ENCODE measurements around the gene SLC30A7.

SLC30A7 gene

DNA sequence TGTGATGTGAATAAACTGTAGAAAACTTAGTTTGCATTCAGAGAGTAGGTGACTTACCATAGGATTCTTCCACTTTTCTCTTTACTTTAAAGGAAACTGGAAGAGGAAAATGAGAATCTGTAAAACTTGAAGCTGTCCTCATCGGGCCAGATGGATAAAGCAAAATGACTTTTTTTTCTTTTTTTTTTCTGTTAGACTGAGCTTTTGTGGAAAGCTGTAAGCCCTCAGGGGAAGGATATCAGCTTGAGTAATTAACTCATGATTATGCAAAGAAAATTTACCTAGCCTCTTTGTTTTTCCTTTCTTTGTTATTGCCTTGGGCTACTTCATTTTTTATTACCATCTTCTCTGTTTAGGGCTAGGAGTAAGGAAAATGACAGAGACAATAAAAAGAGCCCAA, 76.3 kb downstream of the SLC30A7 start:
- DNase-seq (ENCODE audit: low spot score): no peak

DNA sequence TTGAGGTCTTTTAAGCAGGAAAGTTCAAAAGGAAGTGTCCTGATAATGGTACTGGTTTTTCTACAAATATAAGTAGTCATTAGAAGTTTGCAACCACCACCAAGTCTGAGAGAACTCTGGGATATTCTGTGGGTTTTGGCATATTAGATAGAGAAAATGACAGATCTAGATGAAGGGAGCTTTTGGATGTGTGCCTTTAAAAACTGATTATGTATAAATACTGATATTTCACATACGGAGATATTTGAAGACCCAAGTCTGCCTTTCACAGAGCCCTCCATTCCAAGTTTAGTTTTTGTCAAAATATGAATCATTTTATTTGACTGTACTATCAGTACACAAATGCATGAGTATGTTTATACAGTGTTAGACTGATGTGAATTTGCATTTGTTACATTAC, 81.0 kb downstream of the SLC30A7 start:
- no peak for DNase-seq (ENCODE audit: low spot score)

DNA sequence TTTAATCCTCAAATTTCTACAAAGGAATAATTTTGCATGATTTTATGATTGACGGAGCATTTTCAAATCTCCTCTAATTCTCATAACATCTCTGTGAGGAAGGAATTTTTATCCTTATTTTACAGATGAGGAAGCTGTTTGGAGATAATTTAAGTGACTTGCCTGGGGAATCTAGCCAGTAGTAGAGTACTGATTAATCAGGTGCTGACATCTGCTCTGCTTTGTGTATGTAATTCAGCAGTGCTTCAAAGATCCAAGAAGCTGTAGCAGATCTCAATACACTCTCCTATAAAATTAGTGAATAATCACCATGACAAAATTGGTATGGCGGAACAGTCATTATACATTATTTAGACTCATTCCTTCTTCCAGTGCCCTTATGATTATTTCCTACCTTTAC, 83.7 kb downstream of the SLC30A7 start:
- DNase-seq (ENCODE audit: low spot score): no peak

GRCh38 chr1:100982793-100983192, 86.9 kb downstream of the SLC30A7 start:
- DNase-seq (ENCODE audit: low spot score): no peak

DNA sequence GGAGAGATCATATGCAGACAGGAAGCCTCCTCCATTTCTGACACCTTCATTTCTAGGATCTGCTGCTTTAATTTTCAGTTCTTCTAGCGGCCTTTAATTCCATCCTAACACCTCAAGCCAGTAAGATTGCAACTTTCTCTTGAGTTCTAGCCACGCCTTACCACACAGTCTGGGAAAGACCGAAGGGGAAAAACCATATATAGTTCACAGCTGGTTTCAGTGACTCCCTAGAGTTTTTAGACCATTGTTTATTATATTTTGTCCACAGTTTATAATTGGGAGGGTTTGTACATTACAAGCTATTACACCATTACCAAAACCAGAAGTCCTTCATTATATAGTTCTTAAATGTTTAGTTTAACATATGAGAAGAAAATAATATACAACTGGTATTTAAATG, 92.2 kb downstream of the SLC30A7 start:
- DNase-seq (ENCODE audit: low spot score): no peak

DNA sequence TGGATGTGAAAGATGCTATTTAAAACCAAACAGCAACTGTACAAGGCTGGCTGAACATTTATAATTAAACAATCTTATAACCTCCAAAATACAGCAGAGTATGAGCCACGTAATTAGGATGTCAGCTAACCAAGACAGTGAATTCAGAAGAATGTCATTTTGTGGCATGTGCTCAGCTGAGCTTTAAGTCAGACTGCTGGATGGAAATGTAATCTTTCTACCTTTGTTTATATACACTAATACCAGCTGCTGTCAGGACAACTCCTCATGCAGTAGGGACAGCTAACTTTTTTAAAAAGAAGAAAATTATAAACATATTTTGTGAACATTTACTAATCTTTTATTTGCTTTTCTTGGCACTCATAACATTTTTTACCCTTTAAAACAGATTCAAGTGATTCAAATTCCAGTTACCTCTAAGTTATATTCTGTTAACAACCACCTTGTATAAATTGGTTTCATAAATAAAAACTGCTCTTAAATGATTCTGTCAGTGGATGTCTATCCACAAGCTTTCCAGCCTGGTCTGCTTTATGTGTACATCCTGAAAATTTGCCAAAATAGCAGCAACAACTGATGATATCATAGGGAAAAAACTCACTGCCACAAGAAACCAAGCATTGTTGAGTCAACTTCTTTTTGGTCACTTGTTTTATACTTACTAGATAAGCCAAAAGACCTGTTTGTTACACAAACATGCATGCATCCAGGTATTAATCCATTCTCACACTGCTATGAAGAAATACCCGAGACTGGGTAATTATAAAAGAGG, 93.6 kb downstream of the SLC30A7 start:
- DNase-seq (ENCODE audit: low spot score): no peak

GRCh38 chr1:100995198-100995988, 99.5 kb downstream of the SLC30A7 start:
- no peak for DNase-seq (ENCODE audit: low spot score)

- DNase-seq (ENCODE audit: low spot score): no peak
Observed at GRCh38 chr1:100998426-100998825, 102.5 kb downstream of the SLC30A7 start.

GRCh38 chr1:101000131-101000873, 104.4 kb downstream of the SLC30A7 start:
- no peak for DNase-seq (ENCODE audit: low spot score)

- no peak for DNase-seq (ENCODE audit: low spot score)
Observed at GRCh38 chr1:101002551-101002950, 106.7 kb downstream of the SLC30A7 start.

DNA sequence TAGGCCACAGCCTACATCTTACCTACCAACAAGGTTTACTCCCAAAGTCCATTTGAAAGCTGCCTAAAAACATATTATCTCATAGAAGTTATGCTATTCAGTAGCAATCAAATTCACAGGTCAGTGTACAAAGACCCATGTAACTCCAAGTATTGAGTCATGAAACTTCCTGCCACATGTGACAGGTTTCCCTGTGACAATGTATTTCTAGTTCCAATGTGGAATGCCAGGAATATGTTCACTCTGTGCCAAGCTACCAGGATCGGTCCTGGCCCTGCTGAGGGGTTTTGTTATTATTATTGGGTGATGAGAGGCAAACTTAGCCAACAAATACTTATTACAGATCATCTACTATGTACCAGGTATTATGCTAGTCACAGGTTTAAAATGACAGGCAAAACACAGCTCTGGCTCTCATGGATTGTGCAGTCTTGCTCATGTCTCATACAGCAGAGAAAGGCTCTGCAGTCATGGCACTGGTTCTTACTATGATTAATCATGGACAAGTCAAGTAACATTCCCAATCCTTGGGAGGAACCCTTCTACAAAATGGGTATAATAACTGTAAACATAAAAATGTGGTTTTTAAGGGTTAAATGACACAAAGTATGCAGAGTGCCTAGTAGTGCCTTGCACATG, 107.2 kb downstream of the SLC30A7 start:
- no peak for DNase-seq (ENCODE audit: low spot score)

DNA sequence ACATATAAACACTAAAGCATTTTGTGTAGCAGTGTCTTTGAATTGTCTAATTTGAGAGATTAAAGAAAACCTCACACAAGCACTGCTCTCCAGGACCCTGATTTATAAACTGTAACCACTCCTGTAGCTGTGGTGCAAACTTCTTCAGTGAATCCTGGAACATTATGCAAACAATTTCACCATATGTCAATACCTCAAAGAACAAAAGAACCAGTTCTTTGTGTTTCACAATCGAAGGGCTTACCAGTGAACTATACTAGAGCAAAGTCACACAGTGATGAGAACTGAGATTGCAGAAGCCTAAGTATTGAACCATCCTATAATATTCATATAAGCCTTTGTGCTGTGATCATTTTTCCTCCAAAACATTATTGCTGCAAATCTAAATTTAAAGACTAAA, 108.2 kb downstream of the SLC30A7 start:
- no peak for DNase-seq (ENCODE audit: low spot score)

DNA sequence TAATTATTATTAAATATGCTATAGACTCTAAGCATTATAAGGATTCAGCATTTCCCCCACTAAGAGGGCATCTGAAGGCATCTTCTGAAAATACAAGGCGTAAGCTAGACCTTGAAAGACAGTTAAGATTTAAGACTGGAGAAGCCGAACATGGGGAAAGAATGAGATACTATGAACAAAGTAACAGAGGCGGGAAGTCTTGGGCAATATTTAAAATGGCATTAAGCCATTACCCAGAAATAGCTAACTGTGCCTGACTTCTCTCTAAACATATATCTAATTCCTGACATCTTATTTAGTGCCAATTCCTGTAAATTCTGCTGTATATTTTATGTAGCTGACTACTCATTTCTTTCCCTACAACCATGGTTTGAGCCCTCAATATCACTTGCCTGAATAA, 108.8 kb downstream of the SLC30A7 start:
- DNase-seq (ENCODE audit: low spot score): no peak

GRCh38 chr1:101005183-101005582, 109.3 kb downstream of the SLC30A7 start:
- DNase-seq (ENCODE audit: low spot score): no peak

DNA sequence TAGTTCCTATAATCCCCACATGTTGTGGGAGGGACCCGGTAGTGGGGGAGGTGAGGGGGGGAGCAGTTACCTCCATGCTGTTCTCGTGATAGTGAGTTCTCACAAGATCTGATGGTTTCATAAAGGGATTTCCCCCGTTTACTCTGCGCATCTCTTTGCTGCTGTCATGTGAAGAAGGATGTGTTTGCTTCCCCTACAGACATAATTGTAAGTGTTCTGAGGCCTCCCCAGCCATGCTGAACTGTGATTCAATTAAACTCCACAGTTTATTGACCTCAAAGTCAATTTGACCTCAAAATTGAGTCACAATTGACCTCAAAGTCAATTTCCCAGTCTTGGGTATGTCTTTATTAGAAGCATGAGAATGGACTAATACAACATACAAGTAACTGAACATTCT, 110.0 kb downstream of the SLC30A7 start:
- DNase-seq (ENCODE audit: low spot score): no peak

- no peak for DNase-seq (ENCODE audit: low spot score)
Observed at GRCh38 chr1:101006553-101006952, 110.7 kb downstream of the SLC30A7 start.

DNA sequence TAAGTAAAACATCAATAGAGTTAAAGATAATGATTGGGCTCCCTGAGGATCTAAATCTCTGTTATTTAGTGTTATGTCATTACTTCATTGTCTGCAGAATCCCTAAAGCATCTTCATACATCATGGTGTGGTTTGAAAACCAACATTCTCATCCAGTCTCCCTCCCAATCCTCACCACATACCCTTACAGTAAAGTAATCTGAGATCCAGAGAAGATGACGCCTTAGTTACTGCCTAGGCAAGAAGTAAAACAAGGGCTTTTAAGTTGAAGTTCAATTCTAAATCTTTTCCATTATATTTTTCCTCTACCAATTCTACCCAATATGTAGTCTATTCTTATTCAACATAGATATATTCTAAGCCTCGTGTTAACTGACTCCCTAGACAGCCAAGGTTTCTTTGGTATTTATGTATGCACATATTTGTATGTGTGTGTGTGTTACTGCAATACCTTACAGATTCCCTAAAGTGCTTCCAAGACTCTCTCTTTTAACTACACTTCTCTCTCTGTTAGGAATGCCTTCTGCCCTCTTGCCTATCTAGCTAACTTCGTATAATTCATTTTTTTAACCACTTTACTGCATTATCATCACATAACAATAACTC, 112.4 kb downstream of the SLC30A7 start:
- DNase-seq (ENCODE audit: low spot score): no peak

- no peak for DNase-seq (ENCODE audit: low spot score)
Observed at GRCh38 chr1:101013776-101014175, 117.9 kb downstream of the SLC30A7 start.

DNA sequence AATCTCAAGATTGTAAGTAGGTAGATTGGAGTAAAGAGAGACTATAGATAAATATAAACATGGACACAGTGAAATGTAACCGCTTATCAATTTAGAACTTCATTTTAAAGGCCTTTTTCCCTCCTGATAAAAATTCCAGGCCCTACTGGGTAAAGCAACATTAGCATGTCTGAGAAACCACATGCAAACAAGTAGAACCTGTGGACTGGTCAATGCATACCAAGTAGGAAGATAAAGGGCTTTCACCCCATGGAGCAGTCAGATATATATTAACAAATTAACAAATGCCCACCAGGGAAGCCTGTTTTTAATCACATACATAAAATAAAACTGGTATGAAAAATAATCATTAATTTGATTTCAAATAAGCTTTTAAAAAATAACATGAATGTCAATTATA, 121.6 kb downstream of the SLC30A7 start:
- no peak for DNase-seq (ENCODE audit: low spot score)

- no peak for DNase-seq (ENCODE audit: low spot score)
Observed at GRCh38 chr1:101022294-101022693, 126.4 kb downstream of the SLC30A7 start.

DNA sequence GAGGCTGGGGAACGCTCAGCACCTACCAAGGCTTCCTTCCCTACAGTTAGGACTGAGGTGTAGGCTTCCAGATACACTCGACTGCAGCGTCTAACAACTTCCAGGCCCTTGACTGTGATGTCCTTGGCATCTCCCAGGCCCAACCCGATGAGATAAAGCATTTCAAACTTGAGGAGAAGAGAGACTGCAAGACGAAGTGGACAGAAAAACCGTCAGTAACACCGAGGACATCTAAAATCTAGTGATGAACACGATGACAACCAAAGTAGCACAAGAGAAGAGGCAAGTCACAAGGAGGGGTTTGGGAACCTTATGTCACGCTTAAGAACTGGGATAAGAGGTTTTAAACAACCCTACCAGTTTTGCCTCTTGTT, 129.4 kb downstream of the SLC30A7 start:
- no peak for DNase-seq (ENCODE audit: low spot score)
